ENCODE data around the gene THEMIS2. TPM values are rescaled to one million over a fixed set of nuclear protein-coding genes. Genes with fewer than 3 reads are reported as not detected.

THEMIS2 gene
- total and polyA plus RNA-seq, 2 of the 13 experiments (the other 11 are each of a cell fraction or from before 2014, with no cell fraction given): 0.38 to 1.5 TPM

GRCh38 chr1:27830621-27831440, 41.5 kb upstream of the THEMIS2 start, which contains the start of gene PPP1R8 (continued):
- TF ChIP-seq, protein P1, sequence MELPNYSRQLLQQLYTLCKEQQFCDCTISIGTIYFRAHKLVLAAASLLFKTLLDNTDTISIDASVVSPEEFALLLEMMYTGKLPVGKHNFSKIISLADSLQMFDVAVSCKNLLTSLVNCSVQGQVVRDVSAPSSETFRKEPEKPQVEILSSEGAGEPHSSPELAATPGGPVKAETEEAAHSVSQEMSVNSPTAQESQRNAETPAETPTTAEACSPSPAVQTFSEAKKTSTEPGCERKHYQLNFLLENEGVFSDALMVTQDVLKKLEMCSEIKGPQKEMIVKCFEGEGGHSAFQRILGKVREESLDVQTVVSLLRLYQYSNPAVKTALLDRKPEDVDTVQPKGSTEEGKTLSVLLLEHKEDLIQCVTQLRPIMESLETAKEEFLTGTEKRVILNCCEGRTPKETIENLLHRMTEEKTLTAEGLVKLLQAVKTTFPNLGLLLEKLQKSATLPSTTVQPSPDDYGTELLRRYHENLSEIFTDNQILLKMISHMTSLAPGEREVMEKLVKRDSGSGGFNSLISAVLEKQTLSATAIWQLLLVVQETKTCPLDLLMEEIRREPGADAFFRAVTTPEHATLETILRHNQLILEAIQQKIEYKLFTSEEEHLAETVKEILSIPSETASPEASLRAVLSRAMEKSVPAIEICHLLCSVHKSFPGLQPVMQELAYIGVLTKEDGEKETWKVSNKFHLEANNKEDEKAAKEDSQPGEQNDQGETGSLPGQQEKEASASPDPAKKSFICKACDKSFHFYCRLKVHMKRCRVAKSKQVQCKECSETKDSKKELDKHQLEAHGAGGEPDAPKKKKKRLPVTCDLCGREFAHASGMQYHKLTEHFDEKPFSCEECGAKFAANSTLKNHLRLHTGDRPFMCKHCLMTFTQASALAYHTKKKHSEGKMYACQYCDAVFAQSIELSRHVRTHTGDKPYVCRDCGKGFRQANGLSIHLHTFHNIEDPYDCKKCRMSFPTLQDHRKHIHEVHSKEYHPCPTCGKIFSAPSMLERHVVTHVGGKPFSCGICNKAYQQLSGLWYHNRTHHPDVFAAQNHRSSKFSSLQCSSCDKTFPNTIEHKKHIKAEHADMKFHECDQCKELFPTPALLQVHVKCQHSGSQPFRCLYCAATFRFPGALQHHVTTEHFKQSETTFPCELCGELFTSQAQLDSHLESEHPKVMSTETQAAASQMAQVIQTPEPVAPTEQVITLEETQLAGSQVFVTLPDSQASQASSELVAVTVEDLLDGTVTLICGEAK (IDR thresholded peaks at IDR 0.05): no peak
- TF ChIP-seq, protein P1 (CRISPR knock-in tag; IDR thresholded peaks at IDR 0.05): no peak
- TF ChIP-seq ATF2 (CRISPR knock-in tag; IDR thresholded peaks at IDR 0.05) (peak; percentile 69), NONO (IDR thresholded peaks at IDR 0.05) (no peak), NONO (CRISPR knock-in tag; conservative IDR thresholded peaks at IDR 0.05) (peak; percentile 77), MEF2D (CRISPR knock-in tag; IDR thresholded peaks at IDR 0.05) (peak; percentile 54; the same call in 1 of the 2 replicates), FOXC1 (CRISPR knock-in tag; IDR thresholded peaks at IDR 0.05; ENCODE audit: borderline replicate concordance) (peak; percentile 11; the same call in 1 of the 2 replicates), KAT7 (CRISPR knock-in tag; IDR thresholded peaks at IDR 0.05; ENCODE audit: borderline replicate concordance) (peak; percentile 90; the same call in 1 of the 2 replicates), HNRNPK (IDR thresholded peaks at IDR 0.05; ENCODE audit: low read depth, low read length, poor library complexity, severe bottlenecking) (no peak), DPF2 (CRISPR knock-in tag; IDR thresholded peaks at IDR 0.05; ENCODE audit: borderline replicate concordance, low read depth) (no peak), CCDC6 (CRISPR knock-in tag; IDR thresholded peaks at IDR 0.05) (peak; percentile 87), ZNF607 (CRISPR knock-in tag; IDR thresholded peaks at IDR 0.05; ENCODE audit: borderline replicate concordance) (peak; percentile 97), SUZ12 (IDR thresholded peaks at IDR 0.05; ENCODE audit: low read depth, low read length) (peak; percentile 44), NR0B2 (CRISPR knock-in tag; IDR thresholded peaks at IDR 0.05) (no peak)

Measured in HepG2 (cell line).